Lung (tissue), 12 donors: ENCODE measurements around the gene MYO16. TPM values are rescaled to one million over a fixed set of nuclear protein-coding genes. Genes with fewer than 3 reads are reported as not detected.

ENCODE experiments used
- ATAC-seq: fragments of 200-7000 bp; cut with Tn5 transposase; one replicate; pipeline ENCODE4 v1.9.1; 2020; ENCODE audit warnings: moderate number of reproducible peaks; ENCODE audit not compliant: insufficient read depth, low FRiP score
- DNase-seq, 3 donors: peaks; one replicate each; pipeline ENCODE4 v3.0.0-alpha.2; 2013 to 2017
- H3K27ac ChIP-seq, 2 donors: one replicate each; pipeline ENCODE4 v1.5.1; 2013; ENCODE audit warnings: mild to moderate bottlenecking in 2 of 2, moderate library complexity in 2 of 2, control low read depth in 1 of 2, inconsistent platforms in 1 of 2, low read depth in 1 of 2, low read length in 1 of 2
- H3K27me3 ChIP-seq, 3 donors: one replicate each; pipeline ENCODE4 v1.5.1; 2013; ENCODE audit warnings: low read length in 2 of 3; ENCODE audit not compliant: control insufficient read depth in 3 of 3, insufficient read depth in 3 of 3
- H3K36me3 ChIP-seq, 4 donors: one replicate each; pipeline ENCODE4 v1.5.1; 2013; ENCODE audit warnings: low read length in 4 of 4, mild to moderate bottlenecking in 1 of 4, moderate library complexity in 1 of 4; ENCODE audit not compliant: control insufficient read depth in 4 of 4, insufficient read depth in 4 of 4
- H3K4me1 ChIP-seq, 5 donors: one replicate each; pipeline ENCODE4 v1.5.1; 2013; ENCODE audit warnings: low read length in 5 of 5, mild to moderate bottlenecking in 2 of 5, moderate library complexity in 1 of 5; ENCODE audit not compliant: control insufficient read depth in 5 of 5, insufficient read depth in 5 of 5
- H3K4me3 ChIP-seq: one replicate; pipeline ENCODE4 v1.5.1; 2013; ENCODE audit warnings: mild to moderate bottlenecking, control low read depth, moderate library complexity
- H3K9ac ChIP-seq, 2 donors: one replicate each; pipeline ENCODE4 v1.5.1; 2013; ENCODE audit warnings: low read length in 2 of 2, control low read depth in 1 of 2; ENCODE audit not compliant: insufficient read depth in 1 of 2
- H3K9me3 ChIP-seq, 4 donors: one replicate each; pipeline ENCODE4 v1.5.1; 2013; ENCODE audit warnings: low read length in 3 of 4, mild to moderate bottlenecking in 1 of 4, moderate library complexity in 1 of 4; ENCODE audit not compliant: control insufficient read depth in 4 of 4, insufficient read depth in 3 of 4
- WGBS, 2 donors: extraction: QIAGEN DNeasy Blood & Tissue Kit; methylation state at CpG; one replicate each; pipeline ENCODE4 v1.1.7; 2013; 5-methylcytosine and 5-hydroxymethylcytosine counted together
- polyA plus RNA-seq, 2 donors: library from polyadenylated mRNA; stranded (reverse); fragments of 200-250 nt; gene quantifications; one replicate each; pipeline ENCODE4 v1.2.1, GENCODE V29; 2013
- total RNA-seq, 2 donors: library from RNA; depleted of rRNA in 1 of 2; stranded (reverse); fragments of >200 nt in 1 of 2; gene quantifications; one replicate each; pipeline ENCODE4 v1.2.1, GENCODE V29; 2014 to 2021
- TF ChIP-seq, protein P1 (sequence below): IDR thresholded peaks from 2 replicates; pipeline ENCODE4 v1.5.1; 2012; ENCODE audit warnings: mild to moderate bottlenecking; ENCODE audit errors: control extremely low read depth, extremely low read depth
- donor health status: control.
- donor health status: control.
- donor health status: Bipolar disorder and iron deficiency.
- donor health status: healthy.
- donor health status: DM: yes; HTN: yes; CAD: no.

MYO16 gene
- total and polyA plus RNA-seq, 4 donors: 0.12 to 13.8 (median 0.88) TPM

DNA sequence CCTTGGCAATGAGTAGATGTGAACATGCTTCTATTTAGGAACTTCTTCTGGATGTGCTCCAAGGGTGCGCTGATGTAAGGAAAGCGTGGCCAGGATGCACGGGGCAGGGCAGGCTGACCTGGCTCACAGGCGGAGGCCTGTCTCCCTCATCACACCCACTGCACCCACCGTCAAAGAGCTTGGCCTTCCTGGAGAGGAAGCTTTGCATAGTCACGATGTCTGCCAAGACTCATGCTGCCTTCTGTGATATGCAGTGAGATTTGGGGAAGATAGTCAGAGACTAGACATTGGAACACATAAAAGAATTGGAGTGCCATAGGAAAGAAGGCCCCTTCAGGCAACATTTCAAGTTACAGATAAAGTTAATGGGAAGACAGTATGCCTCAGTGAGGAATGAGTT is 82.0 kb downstream of the MYO16 start:
- peaks cover 0 to 4% (median 0%) of the 10 kb centered on the region in 4 donors for H3K9me3 ChIP-seq
- no peak for ATAC-seq
- H3K4me3 ChIP-seq: no peak overlapping the region
- H3K27me3 ChIP-seq: no peaks in the 10 kb centered on the region
- H3K9ac ChIP-seq: no peak overlapping the region
- no peak for DNase-seq
- no peaks in the 10 kb centered on the region for H3K36me3 ChIP-seq
- WGBS, 2 donors: 74 to 84% methylated on average over 6 of the region's 6 CpGs
- TF ChIP-seq, protein P1, sequence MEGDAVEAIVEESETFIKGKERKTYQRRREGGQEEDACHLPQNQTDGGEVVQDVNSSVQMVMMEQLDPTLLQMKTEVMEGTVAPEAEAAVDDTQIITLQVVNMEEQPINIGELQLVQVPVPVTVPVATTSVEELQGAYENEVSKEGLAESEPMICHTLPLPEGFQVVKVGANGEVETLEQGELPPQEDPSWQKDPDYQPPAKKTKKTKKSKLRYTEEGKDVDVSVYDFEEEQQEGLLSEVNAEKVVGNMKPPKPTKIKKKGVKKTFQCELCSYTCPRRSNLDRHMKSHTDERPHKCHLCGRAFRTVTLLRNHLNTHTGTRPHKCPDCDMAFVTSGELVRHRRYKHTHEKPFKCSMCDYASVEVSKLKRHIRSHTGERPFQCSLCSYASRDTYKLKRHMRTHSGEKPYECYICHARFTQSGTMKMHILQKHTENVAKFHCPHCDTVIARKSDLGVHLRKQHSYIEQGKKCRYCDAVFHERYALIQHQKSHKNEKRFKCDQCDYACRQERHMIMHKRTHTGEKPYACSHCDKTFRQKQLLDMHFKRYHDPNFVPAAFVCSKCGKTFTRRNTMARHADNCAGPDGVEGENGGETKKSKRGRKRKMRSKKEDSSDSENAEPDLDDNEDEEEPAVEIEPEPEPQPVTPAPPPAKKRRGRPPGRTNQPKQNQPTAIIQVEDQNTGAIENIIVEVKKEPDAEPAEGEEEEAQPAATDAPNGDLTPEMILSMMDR: no peak
- no peaks in the 10 kb centered on the region for H3K4me1 ChIP-seq
- no peak overlapping the region for H3K27ac ChIP-seq

DNA sequence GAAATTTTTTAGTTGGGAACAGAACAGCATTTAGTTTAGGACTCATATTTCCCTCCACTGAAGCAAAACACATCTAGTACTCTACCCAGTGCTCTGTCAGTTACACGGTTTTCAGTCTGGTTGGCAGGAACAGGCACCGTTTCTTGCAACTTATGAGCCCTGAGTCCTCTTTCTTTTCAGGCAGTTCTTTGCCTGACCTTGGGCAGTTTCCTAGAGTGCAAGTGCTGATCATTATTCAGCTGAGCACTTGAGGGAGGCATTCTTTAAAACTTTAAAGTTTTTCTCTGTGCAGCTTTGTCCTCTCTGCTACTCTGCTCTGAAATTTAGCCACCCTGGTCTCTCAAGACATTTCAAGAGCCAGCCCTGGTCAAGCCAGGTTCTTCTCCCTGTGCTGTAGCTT is 96.1 kb downstream of the MYO16 start:
- no peak overlapping the region for H3K9ac ChIP-seq
- H3K27me3 ChIP-seq: no peaks in the 10 kb centered on the region
- H3K4me1 ChIP-seq: no peaks in the 10 kb centered on the region
- DNase-seq (no peak), ATAC-seq (no peak)
- no peaks in the 10 kb centered on the region for H3K9me3 ChIP-seq
- no peak overlapping the region for H3K27ac ChIP-seq
- TF ChIP-seq, protein P1: no peak
- H3K36me3 ChIP-seq: no peaks in the 10 kb centered on the region
- H3K4me3 ChIP-seq: no peak overlapping the region
- WGBS, 2 donors: 68 to 73% methylated on average over 2 of the region's 2 CpGs

DNA sequence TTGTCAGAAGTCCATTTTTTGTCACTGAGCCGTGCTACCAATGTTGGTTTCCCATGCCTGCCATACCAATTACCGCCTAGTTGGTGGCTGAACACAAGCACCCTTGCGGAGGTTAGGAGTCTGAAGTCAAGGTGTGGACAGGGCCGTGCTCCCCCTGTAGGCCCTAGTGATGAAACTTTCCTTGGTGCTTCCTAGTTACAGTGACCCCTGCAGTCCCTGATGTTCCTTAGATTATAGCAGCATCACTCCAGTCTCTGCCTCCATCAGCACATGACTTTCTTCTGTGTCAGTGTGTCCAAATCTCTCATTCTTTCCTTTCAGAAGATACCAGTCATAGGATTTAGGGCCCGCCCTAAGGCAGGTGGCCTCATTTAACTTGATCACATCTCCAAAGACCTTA is 99.0 kb downstream of the MYO16 start:
- H3K36me3 ChIP-seq: no peaks in the 10 kb centered on the region
- TF ChIP-seq, protein P1: no peak
- no peak for DNase-seq
- H3K27ac ChIP-seq: no peak overlapping the region
- no peak overlapping the region for H3K4me3 ChIP-seq
- H3K9ac ChIP-seq: no peak overlapping the region
- WGBS, 2 donors: 61 to 72% methylated on average over 5 of the region's 5 CpGs
- no peak for ATAC-seq
- no peaks in the 10 kb centered on the region for H3K4me1 ChIP-seq
- no peaks in the 10 kb centered on the region for H3K27me3 ChIP-seq
- no peaks in the 10 kb centered on the region for H3K9me3 ChIP-seq

DNA sequence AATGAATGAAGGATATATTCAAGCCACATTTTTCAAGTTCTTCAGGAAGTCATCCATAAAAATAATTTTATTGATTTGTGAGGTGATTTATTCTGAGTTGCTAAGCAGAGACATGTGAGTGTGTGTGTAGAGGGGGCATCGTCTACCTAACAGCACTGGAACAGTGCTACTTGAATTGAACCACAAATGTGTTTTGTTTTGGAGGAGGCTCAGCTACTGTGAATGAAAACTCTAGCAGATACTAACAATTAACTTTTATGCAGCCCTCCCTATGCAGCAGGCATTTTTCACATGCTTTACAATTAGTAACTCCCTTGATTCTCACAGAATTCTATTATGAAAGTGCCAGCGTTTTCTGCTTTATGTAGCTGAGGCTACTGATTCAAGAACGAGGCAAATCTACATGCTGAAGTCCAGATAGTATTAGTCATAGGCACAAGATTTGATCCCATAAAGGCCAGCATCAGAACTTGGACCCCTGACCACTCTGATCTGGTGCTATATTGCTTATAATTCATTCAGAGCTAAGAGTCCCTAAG is 103.7 kb downstream of the MYO16 start:
- Histone ChIP-seq H3K4me1 (no peaks in the 10 kb centered on the region), H3K36me3 (no peaks in the 10 kb centered on the region), H3K27ac (no peak overlapping the region), H3K9ac (no peak overlapping the region), H3K27me3 (no peaks in the 10 kb centered on the region), H3K9me3 (no peaks in the 10 kb centered on the region), H3K4me3 (no peak overlapping the region)
- TF ChIP-seq, protein P1: no peak
- 51 to 75% methylated on average over 3 of the region's 3 CpGs for WGBS, 2 donors
- DNase-seq (no peak), ATAC-seq (no peak)
